Spleen (tissue), 11 donors: ENCODE data around the gene DENND1A. TPM values are rescaled to one million over a fixed set of nuclear protein-coding genes. Genes with fewer than 3 reads are reported as not detected.

Source experiments
- DNase-seq: peaks from one replicate; pipeline ENCODE4 v3.0.0-alpha.2; 2020
- H3K27ac ChIP-seq, 8 donors: fragments of 200-600 bp; sonication (generic) in 7 of 8; 1 replicate in 4 of 8; 2 replicates in 4 of 8; pipeline versions ENCODE4 v1.5.0 to v1.8.0; 2016 to 2021; ENCODE audit warnings: inconsistent platforms in 4 of 8, mild to moderate bottlenecking in 4 of 8, moderate library complexity in 1 of 8
- H3K27me3 ChIP-seq, 7 donors: fragments of 200-600 bp; sonication (generic) in 6 of 7; replicated peaks in 1 of 7; 1 replicate in 4 of 7; 2 replicates in 3 of 7; pipeline versions ENCODE4 v1.5.0 to v1.8.0; 2016 to 2021; ENCODE audit warnings: inconsistent platforms in 3 of 7, mild to moderate bottlenecking in 1 of 7
- H3K36me3 ChIP-seq, 6 donors: fragments of 200-600 bp; sonication (generic) in 5 of 6; 1 replicate in 4 of 6; 2 replicates in 2 of 6; pipeline versions ENCODE4 v1.5.0 to v1.8.0; 2016 to 2021; ENCODE audit warnings: inconsistent platforms in 2 of 6
- H3K4me1 ChIP-seq, 6 donors: fragments of 200-600 bp; sonication (generic) in 5 of 6; 1 replicate in 3 of 6; 2 replicates in 3 of 6; pipeline versions ENCODE4 v1.5.0 to v1.8.0; 2016 to 2021; ENCODE audit warnings: inconsistent platforms in 3 of 6
- H3K4me3 ChIP-seq, 8 donors: fragments of 200-600 bp; sonication (generic) in 7 of 8; 1 replicate in 4 of 8; 2 replicates in 4 of 8; pipeline versions ENCODE4 v1.5.0 to v1.8.0; 2016 to 2021; ENCODE audit warnings: inconsistent platforms in 4 of 8, mild to moderate bottlenecking in 4 of 8, moderate library complexity in 2 of 8
- H3K9me3 ChIP-seq, 8 donors: fragments of 200-600 bp; sonication (generic) in 7 of 8; 1 replicate in 4 of 8; 2 replicates in 4 of 8; pipeline versions ENCODE4 v1.5.0 to v1.8.0; 2016 to 2021; ENCODE audit warnings: inconsistent platforms in 4 of 8
- CTCF ChIP-seq, 11 experiments: fragments of 200-600 bp in 7 of 11; fragments of 450-650 bp in 4 of 11; sonication (generic) in 4 of 11; IDR thresholded peaks in 8 of 11; conservative IDR thresholded peaks in 3 of 11; 1 replicate in 7 of 11; 2 replicates in 4 of 11; pipeline versions ENCODE4 v1.4.0 to v1.8.0; 2016 to 2021; ENCODE audit warnings: antibody characterized with exemption in 11 of 11, inconsistent platforms in 4 of 11, mild to moderate bottlenecking in 1 of 11
- POLR2A ChIP-seq, 3 donors: fragments of 450-650 bp; IDR thresholded peaks; one replicate each; pipeline ENCODE4 v1.5.1; 2017; ENCODE audit warnings: antibody characterized with exemption in 3 of 3, mild to moderate bottlenecking in 1 of 3
- POLR2AphosphoS5 ChIP-seq, 3 donors: sonication (generic); formaldehyde crosslinking; IDR thresholded peaks; one replicate each; pipeline ENCODE4 v1.5.1; 2017; ENCODE audit warnings: antibody characterized with exemption in 3 of 3
- WGBS, 5 donors: extraction: QIAGEN DNeasy Blood & Tissue Kit in 3 of 5; methylation state at CpG; one replicate each; pipeline versions ENCODE4 v1.1.5 to v1.1.7; 2013 to 2018; 5-methylcytosine and 5-hydroxymethylcytosine counted together
- intact Hi-C: fragments of 100-400 bp; cut with DNase I; formaldehyde crosslinking; loops from one replicate; pipeline ENCODE4 v1.15.0; 2023; ENCODE audit warnings: low total_unique reads
- polyA plus RNA-seq, 3 donors: library from polyadenylated mRNA; stranded (reverse); fragments of 200-250 nt; gene quantifications; one replicate each; pipeline ENCODE4 v1.2.1, GENCODE V29; 2013
- total RNA-seq, 7 donors: library from RNA; depleted of rRNA in 3 of 7; stranded (reverse); fragments of >200 nt in 3 of 7; fragmentation: NEBNext Ultra II Directional in 4 of 7; extraction: Animal tissue kit (Norgen Biotek cat#: 25700) in 4 of 7; gene quantifications; one replicate each; pipeline versions ENCODE4 v1.1.0 to v1.2.1, GENCODE V29; 2016 to 2021
- donor health status: healthy with polysubstance abuse.
- donor health status: DM: no; HTN: no; CAD: no; lungs with moderate emphysema.
- donor health status: DM: no; HTN: no; CAD: no.
- donor health status: Bipolar disorder and iron deficiency.
- donor health status: healthy.
- donor health status: DM: no; HTN: no; CAD: no.
- donor health status: DM: yes; HTN: yes; CAD: no.

The DENND1A gene
- total and polyA plus RNA-seq, 10 donors: 5.4 to 59.3 (median 48.8) TPM

- no peaks in the 10 kb centered on the region for H3K27me3 ChIP-seq
- intact Hi-C loops: no loop called here
- WGBS, 5 donors: 93 to 98% (median 96%) methylated on average over 11 of the region's 11 CpGs
- H3K4me1 ChIP-seq: peaks cover 0 to 13% (median 7%) of the 10 kb centered on the region in 6 donors
- peaks cover 0 to 91% (median 50%) of the 10 kb centered on the region in 6 donors for H3K36me3 ChIP-seq
- DNase-seq: peak; percentile 31
- no peak overlapping the region for H3K4me3 ChIP-seq
- TF ChIP-seq POLR2AphosphoS5 (IDR thresholded peaks at IDR 0.05) (no peak), POLR2A (IDR thresholded peaks at IDR 0.05) (no peak), CTCF (IDR thresholded peaks at IDR 0.05 in 8 of 11, conservative IDR thresholded peaks at IDR 0.05 in 3 of 11) (no peak)
- H3K9me3 ChIP-seq: no peaks in the 10 kb centered on the region
- H3K27ac ChIP-seq: no peak overlapping the region
Measured at GRCh38 chr9:123440256-123440655, 489.7 kb downstream of the DENND1A start.

- 74 to 80% (median 75%) methylated on average over 4 of the region's 4 CpGs for WGBS, 5 donors
- H3K27me3 ChIP-seq: no peaks in the 10 kb centered on the region
- peak; percentile 48 for DNase-seq
- no peaks in the 10 kb centered on the region for H3K9me3 ChIP-seq
- intact Hi-C loops: no loop called here
- no peak overlapping the region for H3K4me3 ChIP-seq
- no peak overlapping the region for H3K27ac ChIP-seq
- TF ChIP-seq POLR2AphosphoS5 (IDR thresholded peaks at IDR 0.05): no peak
- TF ChIP-seq CTCF (IDR thresholded peaks at IDR 0.05 in 8 of 11, conservative IDR thresholded peaks at IDR 0.05 in 3 of 11): no peak
- TF ChIP-seq POLR2A (IDR thresholded peaks at IDR 0.05): no peak
- peaks cover 0 to 99% (median 61%) of the 10 kb centered on the region in 6 donors for H3K36me3 ChIP-seq
- peaks cover 0 to 13% (median 7%) of the 10 kb centered on the region in 6 donors for H3K4me1 ChIP-seq
Measured at GRCh38 chr9:123438821-123439220, 491.1 kb downstream of the DENND1A start.

GRCh38 chr9:123438321-123438720, 491.6 kb downstream of the DENND1A start:
- intact Hi-C loops: no loop called here
- Histone ChIP-seq H3K27me3 (no peaks in the 10 kb centered on the region), H3K4me3 (no peak overlapping the region), H3K9me3 (no peaks in the 10 kb centered on the region), H3K4me1 (peaks cover 0 to 13% (median 7%) of the 10 kb centered on the region in 6 donors), H3K27ac (no peak overlapping the region), H3K36me3 (peaks cover 0 to 99% (median 61%) of the 10 kb centered on the region in 6 donors)
- 44 to 63% (median 57%) methylated on average over 8 of the region's 8 CpGs for WGBS, 5 donors
- TF ChIP-seq CTCF (IDR thresholded peaks at IDR 0.05 in 8 of 11, conservative IDR thresholded peaks at IDR 0.05 in 3 of 11): no peak
- no peak for TF ChIP-seq POLR2A (IDR thresholded peaks at IDR 0.05)
- TF ChIP-seq POLR2AphosphoS5 (IDR thresholded peaks at IDR 0.05): no peak
- DNase-seq: peak; percentile 28

GRCh38 chr9:123437201-123437600, 492.7 kb downstream of the DENND1A start:
- DNase-seq: peak; percentile 20
- 93 to 98% (median 96%) methylated on average over 8 of the region's 8 CpGs for WGBS, 5 donors
- H3K36me3 ChIP-seq: peaks cover 0 to 99% (median 65%) of the 10 kb centered on the region in 6 donors
- intact Hi-C loops: no loop called here
- peaks cover 0 to 13% (median 7%) of the 10 kb centered on the region in 6 donors for H3K4me1 ChIP-seq
- H3K9me3 ChIP-seq: no peaks in the 10 kb centered on the region
- H3K27me3 ChIP-seq: no peaks in the 10 kb centered on the region
- no peak overlapping the region for H3K27ac ChIP-seq
- TF ChIP-seq POLR2A (IDR thresholded peaks at IDR 0.05) (no peak), POLR2AphosphoS5 (IDR thresholded peaks at IDR 0.05) (no peak), CTCF (IDR thresholded peaks at IDR 0.05 in 8 of 11, conservative IDR thresholded peaks at IDR 0.05 in 3 of 11) (no peak)
- no peak overlapping the region for H3K4me3 ChIP-seq
